K562 (cell line): ENCODE results near the gene STING1. TPM values are rescaled to one million over a fixed set of nuclear protein-coding genes. Genes with fewer than 3 reads are reported as not detected.
A peak's percentile ranks its signal among the peaks of the same experiment; 100 is the strongest.

ENCODE experiments used
- CBX2 ChIP-seq: fragments of 200-600 bp; sonication (generic); IDR thresholded peaks from one replicate; pipeline ENCODE4 v1.6.1; 2012; ENCODE audit warnings: mild to moderate bottlenecking, low read length, inconsistent platforms; ENCODE audit not compliant: insufficient read depth, poor library complexity, severe bottlenecking
- DMBX1 ChIP-seq: fragments of 250-450 bp; sonication (Bioruptor Pico); IDR thresholded peaks from 2 replicates; pipeline ENCODE4 v1.8.0; 2022; ENCODE audit warnings: inconsistent platforms, mild to moderate bottlenecking, moderate library complexity, borderline replicate concordance
- MAFK ChIP-seq: IDR thresholded peaks from 2 replicates; pipeline ENCODE4 v1.6.1; 2011; ENCODE audit warnings: low read length, improper control_type of control experiment
- MYC ChIP-seq, 2 experiments: fragments of 250-450 bp in 1 of 2; sonication (Bioruptor Pico) in 1 of 2; IDR thresholded peaks; 2 replicates each; pipeline versions ENCODE4 v1.5.1 to v1.6.1; 2012 to 2021; ENCODE audit warnings: low read depth in 2 of 2, borderline replicate concordance in 1 of 2, improper control_type of control experiment in 1 of 2, low read length in 1 of 2, mild to moderate bottlenecking in 1 of 2, moderate library complexity in 1 of 2
- NFXL1 ChIP-seq: fragments of 450-650 bp; formaldehyde crosslinking; IDR thresholded peaks from 2 replicates; pipeline ENCODE4 v1.4.0; 2021; ENCODE audit warnings: mild to moderate bottlenecking
- NR2C1 ChIP-seq, 2 experiments: fragments of 450-650 bp; IDR thresholded peaks; 2 replicates each; pipeline ENCODE4 v1.6.1; 2017; ENCODE audit warnings: mild to moderate bottlenecking in 2 of 2, antibody characterized with exemption in 1 of 2, inconsistent platforms in 1 of 2, missing compliant biosample characterization in 1 of 2, missing genetic modification characterization in 1 of 2
- RBM34 ChIP-seq: fragments of 200-400 bp; formaldehyde crosslinking; IDR thresholded peaks from 2 replicates; pipeline ENCODE4 v1.6.1; 2018; ENCODE audit warnings: low read length, borderline replicate concordance; ENCODE audit not compliant: insufficient read depth
- RCOR1 ChIP-seq, 2 experiments: IDR thresholded peaks; 2 replicates each; pipeline ENCODE4 v1.6.1; 2012; ENCODE audit warnings: low read depth in 2 of 2, low read length in 2 of 2, borderline replicate concordance in 1 of 2, improper control_type of control experiment in 1 of 2
- TCFL5 ChIP-seq: fragments of 250-450 bp; sonication (Bioruptor Pico); conservative IDR thresholded peaks from 2 replicates; pipeline ENCODE4 v1.6.1; 2021; ENCODE audit warnings: mild to moderate bottlenecking, moderate library complexity, matching md5 sums
- ZBTB17 ChIP-seq: fragments of 450-650 bp; formaldehyde crosslinking; IDR thresholded peaks from 2 replicates; pipeline ENCODE4 v1.4.0; 2020; ENCODE audit warnings: mild to moderate bottlenecking
- ZNF354B ChIP-seq: fragments of 250-450 bp; sonication (Bioruptor Pico); IDR thresholded peaks from 2 replicates; pipeline ENCODE4 v1.4.0; 2020
- ZNF408 ChIP-seq: fragments of 250-450 bp; sonication (Bioruptor Pico); IDR thresholded peaks from 2 replicates; pipeline ENCODE4 v1.4.0; 2020; ENCODE audit warnings: low read depth, mild to moderate bottlenecking, moderate library complexity
- polyA plus RNA-seq, 8 experiments: library from polyadenylated mRNA; depleted of rRNA in 4 of 8; stranded (reverse) in 5 of 8; unstranded in 3 of 8; fragments of >200 nt; fragmentation: Nextera tagmentation in 2 of 8; fragmentation: Illumina TruSeq in 1 of 8; extraction: Ambion mirVana in 2 of 8; extraction: Trizol in 1 of 8; gene quantifications; 2 replicates each; pipeline versions ENCODE4 v1.2.1 to v1.2.3, GENCODE V29; 2011 to 2014; ENCODE audit warnings: inconsistent platforms in 1 of 8, missing spikeins in 1 of 8
- total RNA-seq, 7 experiments: library from RNA; depleted of rRNA in 6 of 7; stranded (reverse); fragments of >200 nt in 6 of 7; fragmentation: Illumina TruSeq in 2 of 7; extraction: Trizol in 2 of 7; gene quantifications; 2 replicates each; pipeline versions ENCODE4 v1.2.1 to v1.2.3, GENCODE V29; 2011 to 2021; ENCODE audit warnings: low replicate concordance in 1 of 7
- TF ChIP-seq, protein P1 (sequence below): sonication (generic); formaldehyde crosslinking; IDR thresholded peaks from 2 replicates; pipeline ENCODE4 v1.8.1; 2022; ENCODE audit warnings: missing genetic modification reagents
- TF ChIP-seq, protein P2 (sequence below): fragments of 250-450 bp; sonication (Bioruptor Pico); IDR thresholded peaks from 2 replicates; pipeline ENCODE4 v1.4.0; 2020
- TF ChIP-seq, protein P3 (sequence below): sonication (generic); formaldehyde crosslinking; IDR thresholded peaks from 2 replicates; pipeline ENCODE4 v1.8.1; 2023; ENCODE audit warnings: mild to moderate bottlenecking, missing genetic modification reagents, moderate library complexity
- TF ChIP-seq, protein P4 (sequence below): fragments of 450-650 bp; IDR thresholded peaks from 2 replicates; pipeline ENCODE4 v1.7.1; 2018; ENCODE audit warnings: mild to moderate bottlenecking, low read depth; ENCODE audit not compliant: partially characterized antibody

Gene STING1
- total and polyA plus RNA-seq, 9 of the 15 experiments (the other 6 are each of a cell fraction or from before 2014, with no cell fraction given): 20.8 to 69.1 (median 44.7) TPM

DNA sequence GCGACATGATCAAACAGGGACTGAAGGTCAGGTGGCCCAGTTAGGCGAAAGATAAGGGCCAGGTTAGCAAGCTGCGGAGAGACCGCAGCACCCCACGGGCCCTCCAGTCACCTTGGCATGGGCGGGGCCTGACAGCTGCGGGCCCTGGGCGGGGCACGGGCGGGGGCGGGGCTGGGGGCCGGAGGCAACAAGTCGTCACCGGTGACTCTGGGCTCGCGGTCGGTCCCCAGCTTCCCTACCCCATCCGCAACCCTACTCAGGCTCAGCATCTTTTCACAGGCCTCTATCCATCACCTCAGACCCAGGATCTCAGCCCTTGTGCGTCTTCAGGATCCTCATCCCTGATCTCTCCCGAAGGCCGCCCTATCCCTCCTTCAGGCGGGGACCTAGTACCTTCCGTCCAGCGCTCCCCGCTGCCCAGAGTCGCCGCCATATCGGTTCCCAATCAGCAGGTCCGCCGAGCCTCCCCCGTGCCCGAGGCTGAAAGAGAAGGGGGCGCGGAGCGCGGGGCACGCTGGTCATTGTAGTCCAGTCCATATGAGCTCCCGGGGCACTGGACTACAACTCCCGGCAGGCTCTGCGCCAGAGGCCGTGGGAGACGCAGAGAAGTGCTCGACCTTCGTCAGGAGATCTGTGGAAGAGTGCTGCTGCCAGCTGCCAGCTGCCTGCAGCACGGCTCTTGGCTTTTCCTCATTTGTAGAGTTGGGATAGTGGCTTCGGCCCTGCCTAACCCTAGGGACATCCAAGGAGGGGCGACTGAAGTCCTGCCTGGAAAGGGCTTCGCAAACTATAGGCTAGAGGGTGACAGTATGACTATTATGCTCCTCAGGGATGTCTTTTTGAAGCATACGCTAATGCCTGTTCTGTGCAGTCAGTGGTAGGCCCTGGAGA lies 43.3 kb downstream of the STING1 start, which contains the start of gene DNAJC18 (continued):
- TF ChIP-seq MYC (IDR thresholded peaks at IDR 0.05; ENCODE audit: low read depth, low read length): no peak; the same call in 1 of the 2 replicates
- TF ChIP-seq MYC (CRISPR knock-in tag; IDR thresholded peaks at IDR 0.05; ENCODE audit: borderline replicate concordance, low read depth): no peak
- no peak for TF ChIP-seq RBM34
- TF ChIP-seq ZNF408 (CRISPR knock-in tag): no peak
- TF ChIP-seq, protein P1, sequence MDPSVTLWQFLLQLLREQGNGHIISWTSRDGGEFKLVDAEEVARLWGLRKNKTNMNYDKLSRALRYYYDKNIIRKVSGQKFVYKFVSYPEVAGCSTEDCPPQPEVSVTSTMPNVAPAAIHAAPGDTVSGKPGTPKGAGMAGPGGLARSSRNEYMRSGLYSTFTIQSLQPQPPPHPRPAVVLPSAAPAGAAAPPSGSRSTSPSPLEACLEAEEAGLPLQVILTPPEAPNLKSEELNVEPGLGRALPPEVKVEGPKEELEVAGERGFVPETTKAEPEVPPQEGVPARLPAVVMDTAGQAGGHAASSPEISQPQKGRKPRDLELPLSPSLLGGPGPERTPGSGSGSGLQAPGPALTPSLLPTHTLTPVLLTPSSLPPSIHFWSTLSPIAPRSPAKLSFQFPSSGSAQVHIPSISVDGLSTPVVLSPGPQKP (CRISPR knock-in tag): no peak
- TF ChIP-seq, protein P2, sequence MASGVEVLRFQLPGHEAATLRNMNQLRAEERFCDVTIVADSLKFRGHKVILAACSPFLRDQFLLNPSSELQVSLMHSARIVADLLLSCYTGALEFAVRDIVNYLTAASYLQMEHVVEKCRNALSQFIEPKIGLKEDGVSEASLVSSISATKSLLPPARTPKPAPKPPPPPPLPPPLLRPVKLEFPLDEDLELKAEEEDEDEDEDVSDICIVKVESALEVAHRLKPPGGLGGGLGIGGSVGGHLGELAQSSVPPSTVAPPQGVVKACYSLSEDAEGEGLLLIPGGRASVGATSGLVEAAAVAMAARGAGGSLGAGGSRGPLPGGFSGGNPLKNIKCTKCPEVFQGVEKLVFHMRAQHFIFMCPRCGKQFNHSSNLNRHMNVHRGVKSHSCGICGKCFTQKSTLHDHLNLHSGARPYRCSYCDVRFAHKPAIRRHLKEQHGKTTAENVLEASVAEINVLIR (CRISPR knock-in tag): no peak
- TF ChIP-seq MAFK: no peak
- TF ChIP-seq NFXL1 (CRISPR knock-in tag): no peak
- TF ChIP-seq RCOR1 (IDR thresholded peaks at IDR 0.05; ENCODE audit: borderline replicate concordance in 1 of 2, low read depth in 2 of 2, low read length in 2 of 2): peak; percentile 59 to 80; a peak in 2 of 4 replicates
- TF ChIP-seq ZNF354B: no peak
- TF ChIP-seq NR2C1 (IDR thresholded peaks at IDR 0.05): peak; percentile 71
- TF ChIP-seq NR2C1 (tag; IDR thresholded peaks at IDR 0.05): peak; percentile 87
- TF ChIP-seq CBX2: no peak
- TF ChIP-seq ZBTB17 (CRISPR knock-in tag): peak; percentile 79
- TF ChIP-seq, protein P3, sequence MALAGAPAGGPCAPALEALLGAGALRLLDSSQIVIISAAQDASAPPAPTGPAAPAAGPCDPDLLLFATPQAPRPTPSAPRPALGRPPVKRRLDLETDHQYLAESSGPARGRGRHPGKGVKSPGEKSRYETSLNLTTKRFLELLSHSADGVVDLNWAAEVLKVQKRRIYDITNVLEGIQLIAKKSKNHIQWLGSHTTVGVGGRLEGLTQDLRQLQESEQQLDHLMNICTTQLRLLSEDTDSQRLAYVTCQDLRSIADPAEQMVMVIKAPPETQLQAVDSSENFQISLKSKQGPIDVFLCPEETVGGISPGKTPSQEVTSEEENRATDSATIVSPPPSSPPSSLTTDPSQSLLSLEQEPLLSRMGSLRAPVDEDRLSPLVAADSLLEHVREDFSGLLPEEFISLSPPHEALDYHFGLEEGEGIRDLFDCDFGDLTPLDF (CRISPR knock-in tag): 0 out of 2 replicates have a peak, but pooled peaks have one; percentile 62
- TF ChIP-seq DMBX1: no peak
- TF ChIP-seq, protein P4, sequence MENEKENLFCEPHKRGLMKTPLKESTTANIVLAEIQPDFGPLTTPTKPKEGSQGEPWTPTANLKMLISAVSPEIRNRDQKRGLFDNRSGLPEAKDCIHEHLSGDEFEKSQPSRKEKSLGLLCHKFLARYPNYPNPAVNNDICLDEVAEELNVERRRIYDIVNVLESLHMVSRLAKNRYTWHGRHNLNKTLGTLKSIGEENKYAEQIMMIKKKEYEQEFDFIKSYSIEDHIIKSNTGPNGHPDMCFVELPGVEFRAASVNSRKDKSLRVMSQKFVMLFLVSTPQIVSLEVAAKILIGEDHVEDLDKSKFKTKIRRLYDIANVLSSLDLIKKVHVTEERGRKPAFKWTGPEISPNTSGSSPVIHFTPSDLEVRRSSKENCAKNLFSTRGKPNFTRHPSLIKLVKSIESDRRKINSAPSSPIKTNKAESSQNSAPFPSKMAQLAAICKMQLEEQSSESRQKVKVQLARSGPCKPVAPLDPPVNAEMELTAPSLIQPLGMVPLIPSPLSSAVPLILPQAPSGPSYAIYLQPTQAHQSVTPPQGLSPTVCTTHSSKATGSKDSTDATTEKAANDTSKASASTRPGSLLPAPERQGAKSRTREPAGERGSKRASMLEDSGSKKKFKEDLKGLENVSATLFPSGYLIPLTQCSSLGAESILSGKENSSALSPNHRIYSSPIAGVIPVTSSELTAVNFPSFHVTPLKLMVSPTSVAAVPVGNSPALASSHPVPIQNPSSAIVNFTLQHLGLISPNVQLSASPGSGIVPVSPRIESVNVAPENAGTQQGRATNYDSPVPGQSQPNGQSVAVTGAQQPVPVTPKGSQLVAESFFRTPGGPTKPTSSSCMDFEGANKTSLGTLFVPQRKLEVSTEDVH: no peak
- no peak for TF ChIP-seq TCFL5 (CRISPR knock-in tag)
